H9 (cell line): ENCODE results near the gene CYP26A1. TPM values are rescaled to one million over a fixed set of nuclear protein-coding genes. Genes with fewer than 3 reads are reported as not detected.

Experiments used
- DNase-seq: peaks from one replicate; pipeline ENCODE4 v3.0.0-alpha.2; 2017
- H2AFZ ChIP-seq: one replicate; pipeline ENCODE4 v1.6.1; 2013; ENCODE audit warnings: mild to moderate bottlenecking, low read length, control low read depth, moderate library complexity
- H2AK5ac ChIP-seq: 2 replicates; pipeline ENCODE4 v1.6.1; 2013; ENCODE audit warnings: low read length, control low read depth, mixed read lengths; ENCODE audit not compliant: insufficient read length
- H2BK120ac ChIP-seq: one replicate; pipeline ENCODE4 v1.6.1; 2013; ENCODE audit warnings: low read depth, mild to moderate bottlenecking, low read length, control low read depth, inconsistent platforms; ENCODE audit not compliant: poor library complexity, severe bottlenecking
- H2BK12ac ChIP-seq: 2 replicates; pipeline ENCODE4 v1.6.1; 2013; ENCODE audit warnings: low read length, control low read depth, mixed read lengths, low read depth; ENCODE audit not compliant: insufficient read length
- H2BK15ac ChIP-seq: 2 replicates; pipeline ENCODE4 v1.6.1; 2013; ENCODE audit warnings: low read depth, low read length, control low read depth
- H2BK20ac ChIP-seq: one replicate; pipeline ENCODE4 v1.6.1; 2013; ENCODE audit warnings: low read depth, mild to moderate bottlenecking, low read length, control low read depth, inconsistent platforms; ENCODE audit not compliant: poor library complexity, severe bottlenecking
- H2BK5ac ChIP-seq: 2 replicates; pipeline ENCODE4 v1.6.1; 2013; ENCODE audit warnings: low read length, control low read depth, mixed read lengths; ENCODE audit not compliant: insufficient read length
- H3K14ac ChIP-seq: 2 replicates; pipeline ENCODE4 v1.6.1; 2013; ENCODE audit warnings: low read length, control low read depth; ENCODE audit not compliant: insufficient read depth
- H3K18ac ChIP-seq: 2 replicates; pipeline ENCODE4 v1.6.1; 2013; ENCODE audit warnings: low read depth, mild to moderate bottlenecking, mixed read lengths, low read length, control low read depth; ENCODE audit not compliant: insufficient read length
- H3K23ac ChIP-seq: 2 replicates; pipeline ENCODE4 v1.6.1; 2013; ENCODE audit warnings: low read length, control low read depth, mixed read lengths, low read depth; ENCODE audit not compliant: insufficient read length
- H3K23me2 ChIP-seq: 2 replicates; pipeline ENCODE4 v1.6.1; 2013; ENCODE audit warnings: low read depth, mild to moderate bottlenecking, mixed read lengths, low read length, control low read depth; ENCODE audit not compliant: insufficient read length, poor library complexity, severe bottlenecking
- H3K27ac ChIP-seq: 2 replicates; pipeline ENCODE4 v1.5.1; 2013; ENCODE audit warnings: low read length, control low read depth, mixed read lengths, low read depth; ENCODE audit not compliant: insufficient read length
- H3K27me3 ChIP-seq: 2 replicates; pipeline ENCODE4 v1.6.1; 2013; ENCODE audit warnings: low read length, control low read depth, inconsistent platforms; ENCODE audit not compliant: insufficient read depth
- H3K4ac ChIP-seq: 2 replicates; pipeline ENCODE4 v1.6.1; 2013; ENCODE audit warnings: low read depth, mild to moderate bottlenecking, control low read depth, inconsistent platforms, low read length, moderate library complexity
- H3K4me1 ChIP-seq: 2 replicates; pipeline ENCODE4 v1.6.1; 2013; ENCODE audit warnings: low read length, control low read depth, inconsistent platforms; ENCODE audit not compliant: insufficient read depth
- H3K4me2 ChIP-seq: 2 replicates; pipeline ENCODE4 v1.6.1; 2013; ENCODE audit warnings: low read length, control low read depth, mixed read lengths; ENCODE audit not compliant: insufficient read length, insufficient read depth
- H3K56ac ChIP-seq: 2 replicates; pipeline ENCODE4 v1.6.1; 2013; ENCODE audit warnings: low read depth, mild to moderate bottlenecking, mixed read lengths, low read length, control low read depth; ENCODE audit not compliant: insufficient read length
- H3K79me1 ChIP-seq: 2 replicates; pipeline ENCODE4 v1.6.1; 2013; ENCODE audit warnings: low read depth, mild to moderate bottlenecking, moderate library complexity, low read length, control low read depth, inconsistent platforms; ENCODE audit not compliant: insufficient read depth, poor library complexity, severe bottlenecking
- H3K79me2 ChIP-seq: 2 replicates; pipeline ENCODE4 v1.6.1; 2013; ENCODE audit warnings: low read length, control low read depth, inconsistent platforms; ENCODE audit not compliant: insufficient read depth
- H3K9ac ChIP-seq: 2 replicates; pipeline ENCODE4 v1.6.1; 2013; ENCODE audit warnings: low read length, control low read depth, mixed read lengths; ENCODE audit not compliant: insufficient read length; ENCODE audit errors: extremely low read depth
- H3K9me3 ChIP-seq: one replicate; pipeline ENCODE4 v1.6.1; 2013; ENCODE audit warnings: low read depth, low read length, inconsistent platforms; ENCODE audit not compliant: control insufficient read depth
- H3T11ph ChIP-seq: one replicate; pipeline ENCODE4 v1.6.1; 2013; ENCODE audit warnings: mild to moderate bottlenecking, low read length, control low read depth, inconsistent platforms
- H4K20me1 ChIP-seq: one replicate; pipeline ENCODE4 v1.6.1; 2013; ENCODE audit not compliant: control insufficient read depth, insufficient read length, insufficient read depth
- H4K5ac ChIP-seq: 2 replicates; pipeline ENCODE4 v1.6.1; 2013; ENCODE audit warnings: low read depth, mild to moderate bottlenecking, mixed read lengths, low read length, control low read depth; ENCODE audit not compliant: insufficient read length
- H4K8ac ChIP-seq: replicated peaks from 2 replicates; pipeline ENCODE4 v1.6.1; 2013; ENCODE audit warnings: low read length, control low read depth, mixed read lengths, low read depth; ENCODE audit not compliant: insufficient read length
- H4K91ac ChIP-seq: 2 replicates; pipeline ENCODE4 v1.6.1; 2013; ENCODE audit warnings: low read depth, mild to moderate bottlenecking, moderate library complexity, mixed read lengths, low read length, control low read depth; ENCODE audit not compliant: insufficient read length
- H3K27ac Mint-ChIP-seq, 3 experiments: 2 replicates in 2 of 3; 3 replicates in 1 of 3; pipeline ENCODE4 v1.8.0; 2020 to 2021; ENCODE audit warnings: mixed read lengths in 3 of 3, mild to moderate bottlenecking in 1 of 3, moderate library complexity in 1 of 3
- H3K27me3 Mint-ChIP-seq: 2 replicates; pipeline ENCODE4 v1.8.0; 2021; ENCODE audit warnings: low read depth, mild to moderate bottlenecking, moderate library complexity, mixed read lengths
- H3K36me3 Mint-ChIP-seq, 3 experiments: 2 replicates in 2 of 3; 3 replicates in 1 of 3; pipeline ENCODE4 v1.8.0; 2020 to 2021; ENCODE audit warnings: low read depth in 3 of 3, mixed read lengths in 3 of 3; ENCODE audit not compliant: insufficient read depth in 1 of 3
- H3K4me1 Mint-ChIP-seq, 2 experiments: 2 replicates each; pipeline ENCODE4 v1.8.0; 2020; ENCODE audit warnings: mixed read lengths in 2 of 2
- H3K4me3 Mint-ChIP-seq, 2 experiments: 2 replicates in 1 of 2; 3 replicates in 1 of 2; pipeline ENCODE4 v1.8.0; 2020 to 2021; ENCODE audit warnings: mild to moderate bottlenecking in 2 of 2, mixed read lengths in 2 of 2, moderate library complexity in 1 of 2
- H3K9me3 Mint-ChIP-seq, 2 experiments: 2 replicates in 1 of 2; 3 replicates in 1 of 2; pipeline ENCODE4 v1.8.0; 2020; ENCODE audit warnings: mild to moderate bottlenecking in 2 of 2, mixed read lengths in 2 of 2, moderate library complexity in 1 of 2
- CTCF ChIP-seq: fragments of 200-600 bp; sonication (generic); conservative IDR thresholded peaks from 3 replicates; pipeline ENCODE4 v1.8.0; 2021; ENCODE audit warnings: antibody characterized with exemption, mild to moderate bottlenecking
- WGBS: extraction: QIAGEN DNeasy Blood & Tissue Kit; methylation state at CpG from one replicate; pipeline ENCODE4 v1.1.7; 2013; ENCODE audit warnings: missing lambda C conversion rate, low lambda C conversion rate, mixed read lengths; ENCODE audit not compliant: insufficient read length; ENCODE audit errors: extremely low coverage; 5-methylcytosine and 5-hydroxymethylcytosine counted together
- total RNA-seq: library from RNA; stranded (reverse); gene quantifications from 2 replicates; pipeline ENCODE4 v1.2.1, GENCODE V29; 2021

The CYP26A1 gene
- total RNA-seq, 1 experiment from 2014 or later = 72.1 TPM

GRCh38 chr10:93085272-93085859, 11.7 kb downstream of the CYP26A1 start:
- H2BK120ac ChIP-seq = no peak overlapping the region
- Mint-ChIP-seq H3K4me1 (peaks cover 31 to 38% of the 10 kb centered on the region in 2 experiments), H3K9me3 (peaks cover 0 to 3% of the 10 kb centered on the region in 2 experiments; a peak in 3 of 5 replicates), H3K36me3 (peaks cover 0 to 5% (median 2%) of the 10 kb centered on the region in 3 experiments; a peak in 3 of 7 replicates), H3K27me3 (no peaks in the 10 kb centered on the region; the same call in none of the 2 replicates), H3K4me3 (no peak overlapping the region), H3K27ac (no peak overlapping the region)
- no peak overlapping the region for H2BK15ac ChIP-seq
- no peak overlapping the region for H3K14ac ChIP-seq
- no peaks in the 10 kb centered on the region; the same call in 1 of the 2 replicates for H3K27me3 ChIP-seq
- H3K79me2 ChIP-seq = no peaks in the 10 kb centered on the region
- no peaks in the 10 kb centered on the region for H3K9me3 ChIP-seq
- no peak overlapping the region for H3K56ac ChIP-seq
- H3K18ac ChIP-seq = no peak overlapping the region
- H3K23me2 ChIP-seq = no peaks in the 10 kb centered on the region
- H2BK12ac ChIP-seq = no peak overlapping the region
- H3K4me2 ChIP-seq = no peak overlapping the region
- H3K23ac ChIP-seq = no peak overlapping the region
- H4K91ac ChIP-seq = no peak overlapping the region
- H3K27ac ChIP-seq = no peak overlapping the region
- no peaks in the 10 kb centered on the region for H4K20me1 ChIP-seq
- H2BK20ac ChIP-seq = no peak overlapping the region
- H2AFZ ChIP-seq = no peak overlapping the region
- H3T11ph ChIP-seq = no peak overlapping the region
- H4K5ac ChIP-seq = no peak overlapping the region
- no peak overlapping the region for H3K9ac ChIP-seq
- H2BK5ac ChIP-seq = no peak overlapping the region
- H3K4me1 ChIP-seq = peaks cover 5% of the 10 kb centered on the region; the same call in 1 of the 2 replicates
- no peak for TF ChIP-seq CTCF
- H3K4ac ChIP-seq = no peak overlapping the region
- H4K8ac ChIP-seq = no peak overlapping the region
- WGBS = no CpG with 5 or more reads among the region's 4 CpGs
- H2AK5ac ChIP-seq = no peak overlapping the region
- DNase-seq = no peak
- H3K79me1 ChIP-seq = no peaks in the 10 kb centered on the region
